ENCODE results near the gene ZNF512B.
A peak's percentile ranks its signal among the peaks of the same experiment; 100 is the strongest.
"Not testable (repeated sequence)": the region's sequence is repeated elsewhere in the genome, so short reads cannot be mapped to it uniquely, and the experiment has no call there.

ZNF512B gene

DNA sequence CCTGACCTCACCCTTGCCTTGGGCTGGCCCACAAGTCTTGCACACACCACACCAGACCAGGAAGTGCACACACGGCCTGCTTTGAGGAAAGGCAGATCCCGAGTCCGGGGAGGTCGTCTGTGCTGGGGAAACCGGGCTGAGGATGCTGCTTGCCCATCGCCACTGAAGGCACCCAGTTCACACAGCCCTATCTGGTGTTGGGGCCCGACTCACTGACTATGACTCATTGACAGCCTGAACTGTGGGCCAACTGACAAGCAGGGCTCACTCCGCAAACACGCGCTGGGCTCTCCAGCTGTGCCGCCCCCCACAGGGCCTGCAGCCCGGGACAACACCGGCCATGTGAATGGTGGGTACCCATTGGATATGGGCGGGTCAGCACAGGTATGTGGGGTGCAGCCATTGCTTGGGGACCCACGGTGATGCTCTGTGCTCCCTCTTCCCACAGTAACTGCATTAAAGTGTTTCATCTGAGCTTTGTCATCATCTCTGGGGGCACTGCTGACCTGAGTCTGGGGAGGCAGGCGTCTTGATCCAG lies 8.1 kb upstream of the ZNF512B start:
- DNase-seq (ENCODE audit: low read depth), result peak; percentile 80

DNA sequence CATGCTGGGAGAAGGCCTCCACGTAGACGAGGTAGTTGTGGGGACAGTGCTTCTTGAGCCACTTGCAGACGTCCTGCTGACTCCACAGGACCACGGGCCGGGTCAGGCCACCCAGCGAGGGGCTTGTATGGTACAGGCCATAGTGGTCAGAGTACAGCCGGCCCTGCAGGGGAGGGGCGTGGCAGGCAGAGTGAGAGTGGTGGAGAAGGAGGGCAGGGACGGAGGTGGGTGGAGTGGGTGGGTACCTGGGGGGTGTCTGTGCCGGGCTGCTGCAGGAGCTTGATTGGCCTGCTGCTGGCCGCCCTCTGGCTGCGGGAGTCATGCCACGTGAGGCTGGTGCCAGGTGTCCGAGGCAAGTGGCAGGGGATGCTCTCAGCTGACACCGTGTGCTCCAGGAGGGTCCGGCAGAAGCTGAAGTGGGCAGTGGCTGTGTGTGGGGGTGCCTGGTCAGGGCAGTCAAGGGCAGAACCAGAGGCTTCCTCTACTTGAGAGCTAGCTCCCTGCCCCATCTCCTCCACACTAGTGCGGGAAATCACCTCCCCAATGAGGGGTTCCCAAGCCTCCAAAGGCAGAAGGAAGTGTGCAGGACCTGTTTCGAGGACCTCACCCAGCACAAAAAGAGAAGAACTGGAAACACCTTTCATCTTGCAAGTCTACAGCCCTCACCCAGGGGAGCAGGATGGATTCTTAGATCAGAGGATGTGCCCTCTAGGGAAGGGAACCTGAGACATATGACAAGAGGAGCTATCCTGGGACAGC lies 7.4 kb upstream of the ZNF512B start:
- no peak for DNase-seq (ENCODE audit: low read depth)

DNA sequence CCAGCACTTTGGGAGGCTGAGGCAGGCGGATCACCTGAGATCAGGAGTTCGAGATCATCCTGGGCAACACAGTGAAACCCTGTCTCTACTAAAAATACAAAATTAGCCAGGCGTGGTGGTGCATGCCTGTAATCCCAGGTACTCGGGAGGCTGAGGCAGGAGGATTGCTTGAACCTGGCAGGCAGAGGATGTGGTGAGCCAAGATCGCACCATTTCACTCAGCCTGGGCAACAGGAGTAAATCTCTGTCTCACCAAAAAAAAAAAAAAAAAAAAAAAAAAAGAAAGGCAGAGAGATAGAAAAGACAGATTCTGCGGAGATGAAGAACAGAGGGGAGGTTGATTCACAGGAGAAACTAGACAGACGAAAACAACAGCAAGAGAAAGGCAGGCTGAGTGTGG lies 6.8 kb upstream of the ZNF512B start:
- DNase-seq (ENCODE audit: low read depth), result not testable (repeated sequence)

DNA sequence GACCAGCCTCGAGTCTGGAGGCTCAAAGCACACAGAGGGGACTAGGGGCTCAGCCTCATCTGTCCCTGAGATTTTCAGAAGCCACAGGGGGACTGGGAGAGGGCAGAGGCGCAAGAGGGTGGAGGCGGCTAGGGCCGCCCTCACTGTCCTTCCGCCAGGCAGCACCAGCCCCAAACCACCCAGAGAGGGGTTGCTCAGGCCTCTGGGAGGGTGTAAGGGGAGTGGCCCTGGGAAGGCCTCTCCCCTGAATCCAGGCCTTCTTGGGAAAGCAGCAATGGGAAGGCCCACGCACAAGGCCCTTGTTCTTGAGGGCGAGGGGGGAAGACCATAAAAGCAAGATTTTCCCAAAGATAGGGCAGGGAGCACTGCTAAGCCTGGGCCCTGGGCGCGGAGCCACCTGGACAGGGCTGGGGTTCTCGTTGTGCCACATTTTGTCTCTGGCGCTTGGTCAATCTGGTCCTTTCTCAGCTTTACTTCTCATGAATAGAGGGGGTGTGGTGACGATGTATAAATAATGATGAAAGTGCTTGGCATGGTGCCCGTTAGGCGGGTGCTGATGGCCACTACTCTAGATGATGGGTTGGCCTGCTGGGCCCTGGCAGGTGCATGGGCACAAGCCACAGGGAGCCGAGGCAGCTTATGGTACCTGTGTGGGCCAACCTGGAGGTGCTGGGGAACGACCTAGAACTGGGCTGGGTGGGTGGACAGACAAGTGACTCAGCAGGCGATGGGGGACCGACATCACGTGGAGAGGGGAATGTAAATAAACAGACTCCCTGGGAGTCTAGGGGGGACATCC lies 4.9 kb upstream of the ZNF512B start:
- DNase-seq (ENCODE audit: low read depth), result no peak

DNA sequence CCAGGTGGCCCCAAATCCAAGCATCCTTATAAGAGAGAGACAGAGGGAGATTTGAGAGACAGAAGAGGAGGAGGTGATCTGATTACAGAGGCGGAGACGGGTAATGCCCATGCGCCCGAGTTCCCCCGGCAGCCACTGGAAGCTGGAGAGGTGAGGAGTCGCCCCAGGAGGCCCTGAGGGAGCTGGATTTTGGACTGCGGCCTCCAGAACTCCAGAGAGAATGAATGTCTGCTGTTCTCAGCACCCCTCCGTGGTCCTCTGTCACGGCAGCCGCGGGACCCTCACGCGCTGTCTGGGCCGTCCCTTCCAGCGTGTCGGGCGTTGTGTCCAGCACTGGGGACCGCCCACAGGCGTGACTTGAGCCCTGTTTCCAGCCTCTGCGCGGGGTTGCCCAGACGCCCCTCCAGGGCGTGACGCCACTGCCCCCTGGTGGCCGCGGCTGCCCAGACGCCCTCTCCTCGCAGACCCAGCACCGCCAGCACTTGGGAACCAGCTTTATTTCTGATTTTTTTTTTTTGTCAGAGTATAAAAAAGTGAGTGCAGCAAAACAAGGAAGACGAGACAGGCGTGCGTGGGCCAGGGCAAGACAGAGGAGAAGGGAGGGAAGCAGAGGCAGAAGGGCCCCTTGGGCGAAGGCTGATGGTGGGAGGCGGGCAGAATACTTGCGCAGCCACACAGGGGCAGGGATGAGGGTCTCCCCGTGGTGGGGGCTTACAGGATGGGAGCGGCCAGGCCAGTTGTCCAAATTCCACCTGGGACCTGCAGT lies 4.1 kb upstream of the ZNF512B start:
- peak; percentile 60 for DNase-seq (ENCODE audit: low read depth)

DNA sequence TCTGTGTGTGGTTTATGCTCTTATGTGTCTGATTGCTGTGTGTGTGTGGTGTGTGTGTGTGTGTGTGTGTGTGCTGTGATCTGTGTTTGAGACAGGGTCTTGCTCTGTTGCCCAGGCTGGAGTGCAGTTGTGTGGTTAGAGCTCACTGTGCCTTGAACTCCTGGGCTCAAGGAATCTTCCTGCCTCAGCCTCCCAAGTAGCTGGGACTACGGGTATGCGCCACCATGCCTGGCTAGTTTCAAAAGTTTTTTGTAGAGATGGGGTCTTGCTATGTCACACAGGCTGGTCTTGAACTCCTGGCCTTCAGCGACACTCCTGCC lies 3.4 kb upstream of the ZNF512B start:
- DNase-seq (ENCODE audit: low read depth), result no peak

DNA sequence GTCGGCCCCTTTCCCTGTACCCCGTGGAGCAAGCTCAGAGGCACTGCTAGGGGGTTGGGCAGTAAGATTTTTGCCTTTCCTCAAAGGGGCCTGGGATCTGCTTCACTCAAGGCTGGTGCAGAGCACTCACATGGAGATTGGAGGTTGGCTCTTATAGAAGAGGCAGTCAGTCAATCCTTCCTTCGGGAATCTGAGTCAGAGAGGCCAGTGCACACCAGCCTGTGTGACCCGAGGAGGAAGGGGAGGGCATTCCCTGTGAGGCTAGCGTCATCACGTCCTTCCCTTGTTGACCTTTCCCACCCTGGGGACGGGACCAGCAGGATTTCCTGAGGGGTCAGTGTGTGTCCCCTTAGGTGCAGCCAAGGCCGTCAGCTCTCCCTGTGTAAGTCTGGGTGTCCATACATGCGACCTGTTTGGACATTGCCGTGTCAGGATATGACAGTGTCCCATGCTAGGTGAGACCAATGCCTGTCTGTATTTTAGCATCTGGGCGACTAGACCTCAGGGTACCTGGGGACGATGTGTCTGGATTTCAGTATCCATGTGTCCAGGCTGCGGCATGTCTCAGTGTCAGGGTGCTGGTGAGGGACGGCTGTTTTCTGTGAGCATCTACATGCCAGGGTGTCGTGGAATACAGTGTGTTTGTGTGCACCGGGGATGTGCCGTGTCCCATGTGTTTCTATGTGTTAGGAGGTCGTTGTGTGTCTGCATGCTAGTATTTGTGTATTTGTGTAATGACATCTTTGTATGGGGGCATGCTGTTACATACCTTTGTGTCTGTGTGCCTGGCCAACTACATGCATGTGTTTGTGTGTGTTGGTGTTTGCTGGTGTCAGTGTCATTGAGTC lies 2.8 kb upstream of the ZNF512B start:
- DNase-seq (ENCODE audit: low read depth), result no peak

DNA sequence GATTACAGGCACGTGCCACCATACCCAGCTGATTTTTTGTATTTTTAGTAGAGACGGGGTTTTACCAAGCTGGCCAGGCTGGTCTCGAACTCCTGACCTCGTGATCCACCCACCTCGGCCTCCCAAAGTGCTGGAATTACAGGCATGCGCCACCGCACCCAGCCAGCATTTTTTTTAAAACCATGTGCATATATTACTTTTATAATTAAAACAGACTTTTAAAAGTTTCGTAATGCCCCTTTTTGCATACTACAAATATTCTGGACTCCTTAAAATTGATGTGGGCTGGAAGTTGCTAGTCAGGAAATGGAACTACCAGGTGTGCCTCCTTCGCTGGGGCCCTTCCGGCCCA lies 2.2 kb upstream of the ZNF512B start:
- not testable (repeated sequence) for DNase-seq (ENCODE audit: low read depth)

DNA sequence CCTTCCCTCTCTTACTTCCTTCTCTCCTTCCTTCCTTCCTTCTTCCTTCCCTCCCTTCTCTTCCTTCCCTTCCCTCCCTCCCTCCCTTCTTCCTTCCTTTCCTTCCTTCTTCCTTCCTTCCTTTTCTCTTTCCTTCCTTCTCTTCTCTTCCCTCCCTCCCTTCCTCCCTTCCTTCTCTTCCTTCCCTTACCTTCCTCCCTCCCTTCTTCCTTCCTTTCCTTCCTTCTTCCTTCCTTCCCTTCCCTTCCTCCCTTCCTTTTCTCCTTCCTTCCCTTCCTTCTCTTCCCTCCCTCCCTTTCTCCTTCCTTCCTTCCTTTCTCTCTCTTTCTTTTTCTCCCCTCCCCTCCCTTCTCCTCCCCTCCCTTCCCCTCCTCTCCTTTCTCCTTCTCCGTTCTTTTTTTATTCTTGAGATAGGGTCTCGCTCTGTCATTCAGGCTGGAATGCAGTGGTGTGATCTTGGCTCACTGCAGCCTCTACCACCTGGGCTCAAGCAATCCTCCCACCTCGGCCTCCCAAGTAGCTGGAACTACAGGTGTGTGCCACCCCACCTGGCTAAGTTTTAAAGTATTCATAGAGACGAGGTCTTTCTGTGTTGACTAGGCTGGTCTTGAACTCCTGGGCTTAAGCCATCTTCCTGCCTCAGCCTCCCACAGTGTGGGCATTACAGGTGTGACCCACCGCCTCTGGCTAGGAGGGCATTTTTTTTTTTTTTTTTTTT lies 1.1 kb upstream of the ZNF512B start:
- no peak for DNase-seq (ENCODE audit: low read depth)

DNA sequence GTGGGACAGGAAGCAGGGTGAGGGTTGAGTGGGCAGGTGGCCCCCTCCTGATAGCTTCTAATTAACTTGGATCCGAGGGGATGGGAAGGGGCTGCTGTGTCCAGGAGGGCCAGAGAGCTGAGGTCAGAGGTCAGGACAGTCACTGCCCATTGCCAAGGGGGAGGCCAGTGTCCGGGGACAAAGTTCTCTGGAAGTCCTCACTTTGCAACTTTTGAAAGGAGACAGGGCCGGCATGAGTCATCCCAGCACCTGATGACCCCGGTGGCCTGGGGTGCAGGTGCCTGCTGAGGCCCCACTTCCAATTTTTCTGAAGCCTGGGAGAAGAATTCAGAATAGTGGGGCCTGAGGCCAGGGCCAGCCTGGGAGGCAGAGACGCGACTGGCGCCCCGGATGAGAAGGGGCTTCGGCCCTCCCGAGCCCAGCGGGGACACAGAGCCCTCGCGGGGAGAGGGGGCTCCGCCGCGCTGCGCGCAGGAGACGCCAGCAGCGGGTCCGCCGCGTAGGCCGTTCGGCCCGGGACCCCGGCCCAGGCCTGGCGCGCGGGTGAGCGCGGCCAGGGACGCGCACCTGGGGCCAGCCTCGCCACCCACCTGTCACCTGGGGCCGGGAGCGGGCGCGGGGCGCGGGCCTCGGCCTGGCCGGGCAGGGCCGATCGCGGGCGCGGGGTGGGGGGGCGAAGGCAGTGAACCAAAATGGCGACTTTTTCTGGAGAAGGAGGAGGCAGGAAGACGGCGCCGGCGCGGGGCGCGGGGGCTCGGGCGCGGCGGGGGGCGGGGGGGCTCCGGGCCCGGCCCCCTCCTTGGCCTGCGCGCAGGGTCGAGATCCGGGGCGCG lies 586 bp downstream of the ZNF512B start:
- DNase-seq (ENCODE audit: low read depth), result no peak

DNA sequence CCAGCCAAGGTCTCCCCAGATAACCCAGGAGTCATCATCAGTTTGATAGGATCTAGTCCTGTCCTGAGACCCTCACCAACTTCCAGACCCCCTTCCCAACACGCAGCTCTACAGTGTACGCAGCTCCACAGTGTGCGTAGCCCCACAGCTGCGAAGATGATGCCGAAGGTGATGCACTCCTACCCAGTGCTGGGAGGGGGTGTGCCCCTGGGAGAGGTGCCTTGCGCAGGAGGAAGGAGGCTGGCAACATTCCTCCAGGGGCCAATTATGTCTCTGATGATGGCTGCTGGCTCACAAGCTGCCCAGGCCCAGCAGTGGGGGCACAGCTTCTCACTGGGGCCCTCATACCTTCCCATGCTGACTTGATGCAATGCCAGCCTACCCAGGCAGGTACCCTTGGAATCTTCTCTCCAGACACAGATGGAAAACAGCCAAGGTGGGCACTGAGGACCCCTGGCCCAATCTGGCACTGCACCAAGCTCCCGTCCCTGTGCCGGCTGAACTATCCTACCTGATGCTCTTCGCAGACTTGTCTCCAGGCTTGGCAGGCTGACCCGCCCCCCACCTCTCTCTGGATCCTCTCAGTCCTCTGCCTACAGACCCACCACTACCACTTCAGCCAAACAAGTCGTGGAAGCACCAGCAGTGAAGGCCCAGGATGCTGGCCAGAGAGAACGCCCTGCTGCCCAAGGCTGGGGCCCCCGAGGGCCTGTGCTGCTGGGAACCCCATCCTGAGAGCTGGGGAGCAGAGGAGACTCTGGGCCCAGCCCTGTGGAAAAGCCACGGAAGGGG lies 1.4 kb downstream of the ZNF512B start:
- DNase-seq (ENCODE audit: low read depth), result no peak

DNA sequence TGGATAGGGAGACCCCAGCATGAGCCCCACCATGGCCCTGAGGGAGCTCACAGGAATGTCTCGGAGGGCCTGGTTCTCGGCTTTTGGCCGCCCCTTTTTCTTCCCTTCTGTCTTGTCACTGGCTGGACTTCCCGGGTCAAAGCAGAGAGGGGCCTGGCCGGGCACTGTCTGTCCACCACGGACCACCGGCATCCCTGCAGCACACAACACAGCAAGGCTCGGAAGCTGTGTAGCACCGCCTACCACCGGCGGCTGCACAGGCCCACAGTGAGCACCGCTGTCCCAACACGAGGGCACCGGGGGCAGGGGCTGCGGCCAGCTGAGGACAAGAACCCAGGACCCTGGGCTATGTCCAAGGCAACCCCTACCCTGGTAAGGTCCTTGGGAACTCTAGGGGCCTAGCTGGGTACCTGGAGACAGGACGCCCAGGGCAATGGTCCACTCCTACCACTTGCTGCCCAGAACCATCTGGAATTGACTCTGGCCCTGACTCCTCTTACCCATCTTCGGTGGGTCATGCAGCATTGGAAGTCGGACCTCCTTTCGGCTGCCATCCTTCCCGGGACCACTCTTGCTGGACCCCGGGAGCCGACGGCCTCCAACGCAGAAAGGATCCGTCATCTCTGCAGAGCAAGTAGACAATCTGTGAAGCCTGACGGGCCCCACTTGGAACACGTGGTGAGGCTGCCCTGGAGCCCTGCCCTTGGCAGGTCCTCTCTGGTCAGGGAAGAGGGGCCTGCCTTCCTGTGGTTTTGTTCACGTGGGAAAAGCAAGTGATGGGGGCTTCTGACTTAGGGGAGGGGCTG lies 2.2 kb downstream of the ZNF512B start:
- no peak for DNase-seq (ENCODE audit: low read depth)

DNA sequence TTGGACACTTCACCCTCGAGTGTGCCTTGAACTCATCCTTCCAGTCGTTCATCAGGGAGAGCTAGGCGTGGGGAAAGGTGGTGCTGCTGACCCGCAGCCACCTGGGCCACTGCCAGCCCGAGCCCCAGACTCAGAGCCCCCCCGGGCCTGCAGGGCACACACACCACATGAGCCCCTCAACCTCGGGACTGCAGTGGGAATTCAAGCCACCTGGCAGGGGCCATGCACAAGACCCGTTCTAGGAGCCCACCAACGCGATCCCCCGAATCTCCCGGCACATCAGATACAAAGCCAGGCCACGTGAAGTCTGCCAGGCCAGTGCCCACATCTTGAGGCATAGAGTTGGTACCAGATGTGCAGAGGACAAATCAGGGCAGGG lies 2.8 kb downstream of the ZNF512B start:
- no peak for DNase-seq (ENCODE audit: low read depth)

DNA sequence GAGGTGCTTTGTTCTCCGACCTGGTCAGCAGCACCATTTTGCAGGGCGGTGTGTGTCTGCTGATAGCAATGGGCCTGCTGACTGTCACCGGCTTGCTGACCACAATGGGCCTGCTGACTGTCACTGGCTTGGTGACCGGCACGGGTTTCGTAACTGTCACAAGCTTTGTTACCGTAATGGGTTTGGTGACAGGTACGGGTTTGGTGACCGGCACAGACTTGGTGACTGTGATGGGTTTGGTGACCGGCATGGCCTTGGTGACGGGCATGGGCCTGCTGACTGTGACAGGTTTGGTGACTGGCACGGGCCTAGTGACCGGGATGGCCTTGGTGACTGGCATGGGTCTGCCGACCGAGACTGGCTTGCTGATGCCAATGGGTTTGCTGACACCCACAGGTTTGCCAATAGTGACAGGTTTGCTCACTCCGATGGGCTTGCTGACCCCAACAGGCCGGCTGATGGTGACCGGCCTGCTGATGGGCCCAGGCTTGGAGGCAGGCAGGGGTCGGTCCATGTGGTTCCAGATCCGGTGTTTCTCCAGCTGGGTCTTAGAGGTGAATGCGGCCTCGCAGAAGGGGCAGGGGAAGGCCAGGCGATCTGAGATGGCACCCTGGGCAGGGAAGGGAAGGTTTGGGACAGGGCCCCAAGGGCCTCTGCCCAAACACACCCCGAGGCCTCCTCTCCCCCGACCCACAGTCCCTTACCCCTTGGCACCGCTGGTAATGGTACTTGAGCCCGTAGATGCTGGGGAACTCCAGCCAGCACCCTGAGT lies 3.4 kb downstream of the ZNF512B start:
- no peak for DNase-seq (ENCODE audit: low read depth)

DNA sequence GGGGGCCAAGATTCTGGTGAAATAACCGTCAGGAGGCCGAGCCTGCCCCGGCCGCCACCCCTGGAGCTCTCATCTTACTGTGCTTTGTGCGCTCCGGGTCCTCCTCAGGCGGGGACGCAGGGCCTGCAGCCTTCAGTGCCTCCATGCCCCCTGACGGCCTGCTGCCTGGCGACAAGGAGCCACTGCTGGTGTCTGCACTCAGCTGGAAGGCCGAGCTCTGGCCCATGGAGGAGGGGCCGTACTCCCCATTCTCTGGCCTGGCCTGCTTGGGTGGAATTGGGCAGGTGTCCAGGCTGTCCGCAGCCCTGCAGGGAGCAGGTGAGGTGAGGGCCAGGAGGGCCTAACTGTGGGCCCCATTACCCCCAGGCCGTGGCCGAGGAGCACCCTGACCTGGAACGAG lies 5.3 kb downstream of the ZNF512B start:
- no peak for DNase-seq (ENCODE audit: low read depth)

DNA sequence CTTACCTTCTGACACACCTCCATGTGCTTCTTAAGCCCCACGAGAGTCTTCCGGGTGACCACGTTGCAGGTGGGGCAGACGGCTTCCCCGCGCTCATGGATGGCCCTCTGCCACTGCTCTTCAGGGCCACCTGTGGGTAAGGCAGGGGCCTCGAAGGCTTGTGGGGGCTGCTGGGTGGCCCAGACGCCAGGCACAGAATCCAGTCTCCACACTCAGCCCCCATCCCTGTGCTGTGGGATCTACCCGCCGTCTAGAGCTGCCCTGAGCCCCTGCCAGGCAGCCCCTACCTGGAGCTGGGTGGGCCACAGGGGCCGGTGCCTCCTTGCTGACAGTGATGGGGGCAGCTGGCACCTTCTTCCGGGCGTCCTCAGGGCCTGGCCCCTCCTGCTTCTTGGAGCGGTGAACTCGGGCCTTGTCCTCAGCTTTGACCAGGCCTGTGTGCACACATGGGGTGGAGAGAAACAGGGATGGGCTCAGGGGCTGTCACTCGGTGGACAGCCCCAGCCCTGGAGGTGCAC lies 5.9 kb downstream of the ZNF512B start:
- no peak for DNase-seq (ENCODE audit: low read depth)

DNA sequence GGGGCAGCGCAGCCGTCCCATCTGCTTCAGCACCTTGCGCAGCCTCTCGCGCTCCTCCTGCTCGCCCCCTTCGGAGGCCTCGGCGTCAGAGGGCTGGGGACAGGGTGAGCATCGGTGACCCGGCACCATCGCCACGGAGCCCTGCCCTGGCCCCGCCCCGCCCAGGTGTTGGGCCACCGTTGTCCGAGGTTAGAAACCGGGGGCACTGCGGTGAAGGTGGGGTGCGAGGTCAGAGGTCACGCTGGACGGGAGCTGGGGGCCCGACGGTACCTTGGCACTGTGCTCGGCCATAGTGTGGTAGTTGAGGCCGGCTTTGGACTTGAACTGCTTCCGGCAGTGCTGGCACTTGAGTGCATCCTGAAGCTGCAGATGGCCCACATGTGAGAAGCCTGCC lies 6.4 kb downstream of the ZNF512B start:
- DNase-seq (ENCODE audit: low read depth), result no peak

Data from amniotic epithelial cell (primary cell).